ENCODE data around the gene DENND1B. TPM values are rescaled to one million over a fixed set of nuclear protein-coding genes. Genes with fewer than 3 reads are reported as not detected.
A peak's percentile ranks its signal among the peaks of the same experiment; 100 is the strongest.
"Not testable (repeated sequence)": the region's sequence is repeated elsewhere in the genome, so short reads cannot be mapped to it uniquely, and the experiment has no call there.

The DENND1B gene
- polyA plus RNA-seq, 2 of the 4 experiments (the other 2 are of a cell fraction) = 2.9 to 10.5 TPM

GRCh38 chr1:197752652-197753164 is 22.6 kb downstream of the DENND1B start:
- H3K4me3 ChIP-seq; FAIRE-seq; ATAC-seq; DNase-seq (ENCODE audit: low read depth in 1 of 2, low spot score in 1 of 2); H3K4me2 ChIP-seq; H3K9me3 ChIP-seq; H3K4me1 ChIP-seq; POLR2A ChIA-PET; CTCF ChIA-PET; H3K27ac ChIP-seq: not testable (repeated sequence)
- 90% methylated on average over 6 of the region's 6 CpGs for WGBS (ENCODE audit: missing lambda C conversion rate)
- TF ChIP-seq KDM1A (IDR thresholded peaks at IDR 0.05; ENCODE audit: low read depth) (0 out of 2 replicates have a peak, but pooled peaks have one; percentile 52), HDAC2 (IDR thresholded peaks at IDR 0.05) (0 out of 2 replicates have a peak, but pooled peaks have one; percentile 32)

DNA sequence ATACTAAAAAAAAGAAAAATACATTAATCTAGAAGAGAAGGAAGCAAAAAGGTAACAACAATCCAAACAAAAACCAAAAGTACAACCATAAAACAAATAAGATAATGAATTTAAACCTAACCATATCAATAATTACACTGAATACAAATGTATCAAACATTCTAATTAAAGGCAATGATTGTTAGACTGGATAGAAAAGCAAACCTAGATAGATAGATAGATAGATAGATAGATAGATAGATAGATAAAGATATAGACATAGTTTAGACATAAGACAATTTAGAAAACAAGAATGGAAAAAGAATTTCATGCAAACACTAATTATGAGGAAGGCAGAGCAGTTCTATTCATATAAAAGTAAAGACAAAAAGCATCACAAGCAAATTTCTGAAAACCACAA is 24.9 kb downstream of the DENND1B start:
- no peak for TF ChIP-seq HEYL (CRISPR knock-in tag; IDR thresholded peaks at IDR 0.05)
- TF ChIP-seq EHMT2 (IDR thresholded peaks at IDR 0.05; ENCODE audit: low read depth) = no peak
- no peak for TF ChIP-seq ZSCAN20 (CRISPR knock-in tag; IDR thresholded peaks at IDR 0.05)
- TF ChIP-seq POLR2A (IDR thresholded peaks at IDR 0.05; ENCODE audit: low read length) = no peak
- TF ChIP-seq HOXB13 (CRISPR knock-in tag; IDR thresholded peaks at IDR 0.05; ENCODE audit: low read depth) = no peak
- no peak for TF ChIP-seq MAX (IDR thresholded peaks at IDR 0.05)
- TF ChIP-seq CHD4 (IDR thresholded peaks at IDR 0.05; ENCODE audit: borderline replicate concordance) = no peak
- TF ChIP-seq MYC (IDR thresholded peaks at IDR 0.05; ENCODE audit: borderline replicate concordance, low read length) = no peak
- TF ChIP-seq E2F6 (IDR thresholded peaks at IDR 0.05; ENCODE audit: borderline replicate concordance, low read depth) = no peak
- TF ChIP-seq HES2 (IDR thresholded peaks at IDR 0.05) = no peak
- no peak for TF ChIP-seq RAD21 (conservative IDR thresholded peaks at IDR 0.05 in 1 of 2, IDR thresholded peaks at IDR 0.05 in 1 of 2)
- TF ChIP-seq, protein P1, sequence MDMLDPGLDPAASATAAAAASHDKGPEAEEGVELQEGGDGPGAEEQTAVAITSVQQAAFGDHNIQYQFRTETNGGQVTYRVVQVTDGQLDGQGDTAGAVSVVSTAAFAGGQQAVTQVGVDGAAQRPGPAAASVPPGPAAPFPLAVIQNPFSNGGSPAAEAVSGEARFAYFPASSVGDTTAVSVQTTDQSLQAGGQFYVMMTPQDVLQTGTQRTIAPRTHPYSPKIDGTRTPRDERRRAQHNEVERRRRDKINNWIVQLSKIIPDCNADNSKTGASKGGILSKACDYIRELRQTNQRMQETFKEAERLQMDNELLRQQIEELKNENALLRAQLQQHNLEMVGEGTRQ (IDR thresholded peaks at IDR 0.05) = no peak
- no peak for TF ChIP-seq TFCP2L1 (CRISPR knock-in tag; IDR thresholded peaks at IDR 0.05)
- TF ChIP-seq ZFP36 (IDR thresholded peaks at IDR 0.05; ENCODE audit: borderline replicate concordance, partially characterized antibody) = no peak
- TF ChIP-seq JUNB (IDR thresholded peaks at IDR 0.05) = no peak
- TF ChIP-seq, protein P2, sequence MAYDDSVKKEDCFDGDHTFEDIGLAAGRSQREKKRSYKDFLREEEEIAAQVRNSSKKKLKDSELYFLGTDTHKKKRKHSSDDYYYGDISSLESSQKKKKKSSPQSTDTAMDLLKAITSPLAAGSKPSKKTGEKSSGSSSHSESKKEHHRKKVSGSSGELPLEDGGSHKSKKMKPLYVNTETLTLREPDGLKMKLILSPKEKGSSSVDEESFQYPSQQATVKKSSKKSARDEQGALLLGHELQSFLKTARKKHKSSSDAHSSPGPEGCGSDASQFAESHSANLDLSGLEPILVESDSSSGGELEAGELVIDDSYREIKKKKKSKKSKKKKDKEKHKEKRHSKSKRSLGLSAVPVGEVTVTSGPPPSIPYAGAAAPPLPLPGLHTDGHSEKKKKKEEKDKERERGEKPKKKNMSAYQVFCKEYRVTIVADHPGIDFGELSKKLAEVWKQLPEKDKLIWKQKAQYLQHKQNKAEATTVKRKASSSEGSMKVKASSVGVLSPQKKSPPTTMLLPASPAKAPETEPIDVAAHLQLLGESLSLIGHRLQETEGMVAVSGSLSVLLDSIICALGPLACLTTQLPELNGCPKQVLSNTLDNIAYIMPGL (CRISPR knock-in tag; IDR thresholded peaks at IDR 0.05; ENCODE audit: borderline replicate concordance) = no peak
- no peak for TF ChIP-seq RNF2 (IDR thresholded peaks at IDR 0.05; ENCODE audit: borderline replicate concordance, low read depth)
- no peak for TF ChIP-seq FOXS1 (CRISPR knock-in tag; IDR thresholded peaks at IDR 0.05)
- TF ChIP-seq CBX8 (IDR thresholded peaks at IDR 0.05) = no peak
- no peak for TF ChIP-seq FOSB (CRISPR knock-in tag; IDR thresholded peaks at IDR 0.05)
- CTCF ChIA-PET = no interaction called here
- no peak overlapping the region for H3K27ac ChIP-seq
- H3K9me3 ChIP-seq = no peaks in the 10 kb centered on the region
- FAIRE-seq = no peak
- no peak overlapping the region for H3K4me3 ChIP-seq
- no peak for ATAC-seq
- H3K4me1 ChIP-seq = no peaks in the 10 kb centered on the region
- no peak overlapping the region for H3K4me2 ChIP-seq
- no peak for DNase-seq (ENCODE audit: low read depth in 1 of 2, low spot score in 1 of 2)
- POLR2A ChIA-PET = no interaction called here

Data from A549 (cell line).